Transverse colon (tissue), 4 donors: ENCODE measurements around the gene GRB2.

Source experiments
- CTCF ChIP-seq, 5 experiments: fragments of 200-600 bp in 3 of 5; fragments of 450-650 bp in 2 of 5; sonication (generic) in 3 of 5; IDR thresholded peaks; 1 replicate in 2 of 5; 2 replicates in 3 of 5; pipeline ENCODE4 v1.5.1; 2016 to 2017; ENCODE audit warnings: antibody characterized with exemption in 5 of 5, inconsistent platforms in 3 of 5, mild to moderate bottlenecking in 2 of 5, moderate library complexity in 1 of 5
- POLR2A ChIP-seq: fragments of 450-650 bp; IDR thresholded peaks from one replicate; pipeline ENCODE4 v1.6.1; 2016; ENCODE audit warnings: antibody characterized with exemption, mild to moderate bottlenecking, moderate library complexity
- POLR2AphosphoS5 ChIP-seq, 3 donors: sonication (generic); formaldehyde crosslinking; IDR thresholded peaks; one replicate each; pipeline ENCODE4 v1.6.1; 2016; ENCODE audit warnings: antibody characterized with exemption in 3 of 3

GRCh38 chr17:75321506-75321905 is 84.0 kb downstream of the GRB2 start:
- no peak for TF ChIP-seq POLR2A
- TF ChIP-seq POLR2AphosphoS5 (IDR thresholded peaks at IDR 0.05) = no peak
- TF ChIP-seq CTCF (IDR thresholded peaks at IDR 0.05) = no peak
